Psoas muscle (tissue), 8 donors: ENCODE measurements around the gene MYL6B. TPM values are rescaled to one million over a fixed set of nuclear protein-coding genes. Genes with fewer than 3 reads are reported as not detected.
A peak's percentile ranks its signal among the peaks of the same experiment; 100 is the strongest.
"Not testable (repeated sequence)": the region's sequence is repeated elsewhere in the genome, so short reads cannot be mapped to it uniquely, and the experiment has no call there.

Experiments
- ATAC-seq, 4 donors: fragments of 200-7000 bp; cut with Tn5 transposase; one replicate each; pipeline ENCODE4 v1.9.1; 2020; ENCODE audit warnings: moderate library complexity in 3 of 4, mild to moderate bottlenecking in 2 of 4
- DNase-seq, 2 donors: peaks; one replicate each; pipeline ENCODE4 v3.0.0-alpha.2; 2020
- H3K27ac ChIP-seq: fragments of 200-600 bp; one replicate; pipeline ENCODE4 v1.8.0; 2022
- H3K27me3 ChIP-seq, 3 donors: fragments of 200-600 bp in 1 of 3; one replicate each; pipeline versions ENCODE4 v1.6.1 to v1.8.0; 2013 to 2022; ENCODE audit warnings: low read length in 2 of 3, mild to moderate bottlenecking in 2 of 3, moderate library complexity in 1 of 3; ENCODE audit not compliant: insufficient read depth in 3 of 3
- H3K36me3 ChIP-seq, 2 donors: fragments of 200-600 bp in 1 of 2; one replicate each; pipeline versions ENCODE4 v1.6.1 to v1.8.0; 2013 to 2022; ENCODE audit warnings: low read depth in 1 of 2, mild to moderate bottlenecking in 1 of 2, moderate library complexity in 1 of 2; ENCODE audit not compliant: insufficient read depth in 1 of 2
- H3K4me1 ChIP-seq: fragments of 200-600 bp; one replicate; pipeline ENCODE4 v1.8.0; 2022
- H3K4me3 ChIP-seq: fragments of 200-600 bp; one replicate; pipeline ENCODE4 v1.8.0; 2022; ENCODE audit warnings: mild to moderate bottlenecking
- H3K9me3 ChIP-seq: fragments of 200-600 bp; one replicate; pipeline ENCODE4 v1.8.0; 2022
- CTCF ChIP-seq: fragments of 200-600 bp; IDR thresholded peaks from one replicate; pipeline ENCODE4 v1.8.0; 2022; ENCODE audit warnings: antibody characterized with exemption
- WGBS, 3 donors: extraction: QIAGEN DNeasy Blood & Tissue Kit; methylation state at CpG; one replicate each; pipeline versions ENCODE4 v1.1.6 to v1.1.7; 2013; 5-methylcytosine and 5-hydroxymethylcytosine counted together
- intact Hi-C, 2 donors: fragments of 100-400 bp; cut with DNase I; formaldehyde crosslinking; loops; one replicate each; pipeline versions ENCODE4 v1.11.0 to v1.14.2; 2022
- polyA plus RNA-seq, 3 donors: library from polyadenylated mRNA; stranded (reverse); fragments of 200-250 nt; gene quantifications; one replicate each; pipeline ENCODE4 v1.2.3, GENCODE V29; 2013
- total RNA-seq, 4 donors: library from RNA; stranded (reverse); fragmentation: NEBNext Ultra II Directional in 2 of 4; extraction: Animal tissue kit (Norgen Biotek cat#: 25700) in 2 of 4; gene quantifications; one replicate each; pipeline versions ENCODE4 v1.2.1 to v1.2.4, GENCODE V29; 2021 to 2023
- donor health status: healthy with polysubstance abuse.
- donor health status: DM: no; HTN: no; CAD: no; lungs with moderate emphysema.
- donor health status: Bipolar disorder and iron deficiency.
- donor health status: healthy.
- donor health status: DM: yes; HTN: yes; CAD: no.
- donor health status: DM: no; HTN: no; CAD: no.
- donor health status: DM: no; HTN: no; CAD: no.
- donor health status: DM: yes; HTN: yes; CAD: no.

MYL6B gene
- total and polyA plus RNA-seq, 7 donors, result 113 to 2,222 (median 553) TPM

- Histone ChIP-seq H3K27me3 (no peaks in the 10 kb centered on the region), H3K4me1 (peaks cover 10% of the 10 kb centered on the region), H3K36me3 (peaks cover 0 to 6% of the 10 kb centered on the region in 2 donors), H3K27ac (no peak overlapping the region), H3K9me3 (no peaks in the 10 kb centered on the region), H3K4me3 (no peak overlapping the region)
- TF ChIP-seq CTCF, result no peak
- ATAC-seq, result no peak
- intact Hi-C loops, result loop anchor here (5.0 kb wide), 2 partner anchors 65 to 275 kb away; partner anchors contain the start of genes ANKRD52 (in 1 of the 2) and SPRYD4 (in 1 of the 2)
- no peak for DNase-seq
Measured at GRCh38 chr12:56192582-56192981, 40.2 kb downstream of the MYL6B start.

GRCh38 chr12:56193025-56193578 lies 40.7 kb downstream of the MYL6B start:
- Histone ChIP-seq H3K4me1 (peaks cover 5% of the 10 kb centered on the region), H3K4me3 (no peak overlapping the region), H3K9me3 (no peaks in the 10 kb centered on the region), H3K36me3 (peaks cover 0 to under 1% of the 10 kb centered on the region in 2 donors), H3K27me3 (no peaks in the 10 kb centered on the region), H3K27ac (no peak overlapping the region)
- TF ChIP-seq CTCF, result peak; percentile 77
- peak in 1 of 2 donors; percentile 25 for DNase-seq
- intact Hi-C loops, result loop anchor here (1.0 to 5.0 kb wide), 3 partner anchors 31 to 274 kb away; partner anchors contain the start of genes ANKRD52 (in 1 of the 2), NABP2 (in 1 of the 2) and SPRYD4 (in 1 of the 2)
- 40 to 65% (median 58%) methylated on average over 1 of the region's 1 CpG for WGBS, 3 donors
- peak in 2 of 4 donors; percentile 38 to 42 for ATAC-seq

GRCh38 chr12:56196818-56197550 lies 44.6 kb downstream of the MYL6B start:
- not testable (repeated sequence) for H3K27ac ChIP-seq, ATAC-seq

GRCh38 chr12:56197921-56198635 lies 45.7 kb downstream of the MYL6B start:
- WGBS, 3 donors, result 83 to 88% (median 86%) methylated on average over 9 of the region's 9 CpGs
- H3K4me3 ChIP-seq, result no peak overlapping the region
- no peak for ATAC-seq
- no peak for DNase-seq
- no peaks in the 10 kb centered on the region for H3K27me3 ChIP-seq
- H3K9me3 ChIP-seq, result no peaks in the 10 kb centered on the region
- no peak for TF ChIP-seq CTCF
- no peak overlapping the region for H3K27ac ChIP-seq
- no peaks in the 10 kb centered on the region for H3K36me3 ChIP-seq
- intact Hi-C loops, result no loop called here
- H3K4me1 ChIP-seq, result no peaks in the 10 kb centered on the region

More at GRCh38 chr12:56196818-56197550, 44.6 kb downstream of the MYL6B start:
- H3K36me3 ChIP-seq, DNase-seq, H3K27me3 ChIP-seq, H3K9me3 ChIP-seq, intact Hi-C loops, H3K4me1 ChIP-seq, H3K4me3 ChIP-seq: not testable (repeated sequence)
- 68 to 74% (median 72%) methylated on average over 11 of the region's 11 CpGs for WGBS, 3 donors

DNA sequence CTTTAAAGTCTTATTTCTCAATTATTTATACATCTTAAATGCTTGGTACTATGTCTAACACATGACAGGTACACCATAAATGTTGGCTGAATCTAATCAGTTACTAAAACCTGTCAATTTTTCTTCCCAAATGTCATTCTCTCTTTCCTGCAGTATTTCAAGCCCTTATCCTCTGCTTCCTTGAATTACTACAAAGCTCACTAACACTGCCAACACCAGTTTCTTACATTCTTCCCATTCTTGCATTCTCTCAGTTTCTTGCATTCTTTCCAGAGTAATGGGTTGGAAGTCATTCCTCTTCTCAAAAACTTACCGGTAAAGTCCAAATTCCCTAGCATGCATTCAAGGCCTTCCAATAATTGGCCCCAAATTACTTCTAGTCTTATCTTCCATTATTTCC lies 46.4 kb downstream of the MYL6B start:
- H3K4me1 ChIP-seq, result no peaks in the 10 kb centered on the region
- intact Hi-C loops, result no loop called here
- DNase-seq, result no peak
- no peak for ATAC-seq
- peaks cover 0 to under 1% of the 10 kb centered on the region in 2 donors for H3K36me3 ChIP-seq
- no peaks in the 10 kb centered on the region for H3K9me3 ChIP-seq
- 89 to 96% (median 93%) methylated on average over 1 of the region's 1 CpG for WGBS, 3 donors
- TF ChIP-seq CTCF, result no peak
- H3K27ac ChIP-seq, result no peak overlapping the region
- H3K4me3 ChIP-seq, result no peak overlapping the region
- no peaks in the 10 kb centered on the region for H3K27me3 ChIP-seq
